ENCODE data around the gene PRADC1. TPM values are rescaled to one million over a fixed set of nuclear protein-coding genes. Genes with fewer than 3 reads are reported as not detected.
"Not testable (repeated sequence)": the region's sequence is repeated elsewhere in the genome, so short reads cannot be mapped to it uniquely, and the experiment has no call there.

Gene PRADC1
- total RNA-seq, 4 donors from 2014 or later = 14.3 to 65.2 (median 33.2) TPM

DNA sequence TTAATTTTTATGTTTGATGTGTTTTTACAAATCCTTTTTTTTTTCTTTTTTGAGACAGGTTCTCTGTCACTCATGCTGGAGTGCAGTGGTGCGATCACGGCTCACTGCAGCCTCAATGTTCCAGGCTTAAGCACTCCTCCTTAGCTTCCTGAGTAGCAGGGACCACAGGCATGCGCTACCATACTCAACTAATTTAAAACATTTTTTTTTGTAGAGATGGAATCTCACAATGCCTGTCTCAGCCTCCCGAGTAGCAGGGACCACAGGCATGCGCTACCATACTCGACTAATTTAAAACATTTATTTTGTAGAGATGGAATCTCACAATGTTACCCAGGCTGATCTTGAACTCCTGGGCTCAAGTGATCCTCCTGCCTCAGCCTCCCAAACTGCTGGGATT is 27.4 kb downstream of the PRADC1 start:
- Histone ChIP-seq H3K4me3 (replicated peaks in 1 of 3) (no peak overlapping the region), H3K4me1 (peaks cover 11 to 14% of the 10 kb centered on the region in 2 donors), H3K9me3 (no peaks in the 10 kb centered on the region), H3K27me3 (peaks cover 11% of the 10 kb centered on the region), H3K36me3 (no peaks in the 10 kb centered on the region), H3K27ac (no peak overlapping the region)
- DNase-seq = no peak
- intact Hi-C loops (cut with DNase I) = no loop called here
- WGBS, 2 donors = 69 to 71% methylated on average over 6 of the region's 6 CpGs
- TF ChIP-seq CTCF (IDR thresholded peaks at IDR 0.05) = no peak
- TF ChIP-seq POLR2A (IDR thresholded peaks at IDR 0.05) = no peak

DNA sequence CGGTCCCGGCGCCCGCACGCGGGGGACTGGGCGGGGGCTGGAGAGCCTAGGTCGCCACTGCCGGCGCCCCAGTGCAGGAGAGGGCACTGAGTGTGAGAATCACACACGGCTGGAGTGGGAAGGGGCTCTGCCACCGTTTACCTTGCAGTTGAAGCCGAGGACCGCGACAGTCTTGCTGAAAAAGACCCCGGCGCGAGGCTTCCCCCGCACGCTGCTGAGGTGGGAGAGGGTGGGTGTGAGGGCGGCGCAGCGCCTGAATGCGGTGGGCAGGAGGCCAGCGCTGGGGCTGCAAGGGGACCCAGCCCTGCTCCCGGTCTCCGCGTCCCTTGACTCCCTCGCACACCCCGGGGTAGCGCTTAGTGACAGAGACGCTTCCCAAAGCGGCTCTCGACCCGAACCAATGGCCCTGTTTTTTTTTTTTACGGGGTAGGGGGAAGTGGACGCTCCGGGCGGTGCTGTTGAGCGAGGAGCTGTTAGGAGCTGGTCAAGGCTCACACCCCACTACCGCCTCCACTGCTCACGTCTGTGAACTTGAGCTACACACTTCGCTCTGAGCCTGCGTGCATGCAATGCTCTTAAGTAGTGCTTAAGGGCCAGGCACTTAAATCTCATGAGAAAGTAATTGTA is 29.9 kb downstream of the PRADC1 start:
- Histone ChIP-seq H3K9me3 (no peaks in the 10 kb centered on the region), H3K4me3 (replicated peaks in 1 of 3) (peak overlapping the region in 1 of 3 donors; percentile 13), H3K27me3 (peaks cover 11% of the 10 kb centered on the region), H3K36me3 (no peaks in the 10 kb centered on the region), H3K4me1 (peaks cover 11 to 14% of the 10 kb centered on the region in 2 donors), H3K27ac (no peak overlapping the region)
- intact Hi-C loops (cut with DNase I) = no loop called here
- DNase-seq = peak; percentile 41 to 70
- 2 to 6% methylated on average over 9 to 12 of the region's 44 CpGs for WGBS, 2 donors
- TF ChIP-seq POLR2A (IDR thresholded peaks at IDR 0.05) (no peak), CTCF (IDR thresholded peaks at IDR 0.05) (no peak)

DNA sequence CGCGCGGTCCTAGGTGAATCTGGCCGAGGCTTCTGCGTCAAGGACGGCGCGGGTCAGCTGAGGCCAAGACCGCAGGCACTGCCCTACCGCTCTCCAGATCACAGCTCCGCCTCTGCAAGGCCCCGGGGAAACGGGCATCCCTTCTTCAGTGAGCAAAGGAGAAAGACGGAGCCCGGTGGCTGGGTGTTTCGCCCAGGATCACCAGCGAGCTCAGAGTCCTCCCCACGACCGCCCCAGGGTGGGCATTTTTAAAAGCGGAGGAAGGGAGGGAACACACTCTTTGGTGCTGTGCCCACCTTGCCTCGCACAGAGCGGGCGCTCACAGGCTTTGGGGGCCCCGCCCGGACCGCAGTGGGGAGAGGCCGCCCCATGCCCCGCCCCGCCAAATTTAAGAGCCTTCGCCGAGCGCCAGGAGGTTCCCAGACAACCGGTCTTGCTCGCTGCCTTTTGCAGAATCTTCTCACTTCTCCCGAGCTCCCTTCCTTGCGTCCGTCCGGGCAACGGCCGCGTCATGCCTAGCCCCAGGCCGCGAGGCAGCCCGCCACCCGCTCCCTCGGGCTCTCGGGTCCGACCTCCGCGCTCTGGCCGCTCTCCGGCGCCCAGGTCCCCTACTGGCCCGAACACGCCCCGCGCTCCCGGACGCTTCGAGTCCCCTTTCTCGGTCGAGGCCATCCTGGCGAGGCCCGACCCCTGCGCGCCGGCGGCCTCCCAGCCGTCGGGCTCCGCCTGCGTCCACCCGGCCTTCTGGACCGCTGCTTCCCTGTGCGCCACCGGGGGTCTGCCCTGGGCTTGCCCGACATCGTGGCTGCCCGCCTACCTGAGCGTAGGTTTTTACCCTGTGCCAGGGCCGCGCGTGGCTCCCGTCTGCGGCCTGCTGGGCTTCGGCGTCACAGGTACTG is 30.6 kb downstream of the PRADC1 start, which contains the start of gene NOTO:
NOTO (plus strand) TSS at position 419 of the 899 bp plus-strand sequence; CDS start at position 512, 93 bp downstream.
- 9% methylated on average over 14 to 16 of the region's 87 CpGs for WGBS, 2 donors
- intact Hi-C loops (cut with DNase I) = no loop called here
- peak within 1 kb of the TSS in 1 of 3 donors; percentile 13 for H3K4me3 ChIP-seq (replicated peaks in 1 of 3)
- TF ChIP-seq CTCF (IDR thresholded peaks at IDR 0.05) = no peak
- H3K27ac ChIP-seq = no peak within 1 kb of the TSS
- DNase-seq = peak; percentile 16 to 23
- H3K9me3 ChIP-seq = no peaks in the 10 kb centered on the region
- H3K27me3 ChIP-seq = peaks cover 11% of the 10 kb centered on the region
- H3K4me1 ChIP-seq = peaks cover 11 to 14% of the 10 kb centered on the region in 2 donors
- no peaks in the 10 kb centered on the region for H3K36me3 ChIP-seq

DNA sequence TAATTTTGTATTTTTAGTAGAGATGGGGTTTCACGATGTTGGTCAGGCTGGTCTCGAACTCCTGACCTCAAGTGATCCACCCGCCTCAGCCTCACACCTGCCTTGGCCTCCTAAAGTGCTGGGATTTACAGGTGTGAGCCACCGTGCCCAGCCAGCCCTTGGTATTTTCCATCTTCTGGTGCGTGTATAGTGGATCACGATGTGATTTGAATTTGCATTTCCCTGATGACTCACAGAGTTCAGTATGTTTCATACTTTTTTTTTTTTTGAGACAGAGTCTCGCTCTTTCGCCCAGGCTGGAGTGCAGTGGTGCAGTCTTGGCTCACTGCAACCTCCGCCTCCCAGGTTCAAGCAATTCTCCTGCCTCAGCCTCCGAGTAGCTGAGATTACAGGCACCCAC is 32.8 kb downstream of the PRADC1 start:
- peaks cover 11 to 14% of the 10 kb centered on the region in 2 donors for H3K4me1 ChIP-seq
- DNase-seq; H3K27me3 ChIP-seq; intact Hi-C loops (cut with DNase I); H3K9me3 ChIP-seq; H3K27ac ChIP-seq; H3K4me3 ChIP-seq (replicated peaks in 1 of 3); H3K36me3 ChIP-seq: not testable (repeated sequence)
- 92 to 93% methylated on average over 10 of the region's 10 CpGs for WGBS, 2 donors

DNA sequence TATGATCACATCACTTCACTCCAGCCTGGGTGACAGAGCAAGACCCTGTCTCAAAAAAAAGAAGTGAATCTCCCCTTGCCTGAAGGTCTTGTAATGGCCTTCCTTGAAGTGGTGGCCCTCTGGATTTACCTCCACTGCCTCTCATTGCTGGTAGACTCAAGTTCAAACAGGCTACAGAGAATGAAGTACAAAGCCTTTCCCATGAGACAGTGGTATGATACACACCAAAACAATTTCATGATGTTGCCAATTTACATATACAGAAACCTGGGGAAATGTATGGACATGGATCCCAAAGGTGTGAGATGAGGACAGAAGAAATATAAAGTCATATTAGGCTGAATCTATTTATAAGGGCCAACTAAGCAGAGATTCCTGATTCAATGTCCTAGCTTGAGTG is 35.5 kb downstream of the PRADC1 start:
- H3K27ac ChIP-seq = no peak overlapping the region
- no peaks in the 10 kb centered on the region for H3K36me3 ChIP-seq
- H3K9me3 ChIP-seq = no peaks in the 10 kb centered on the region
- intact Hi-C loops (cut with DNase I) = no loop called here
- peaks cover 4 to 7% of the 10 kb centered on the region in 2 donors for H3K4me1 ChIP-seq
- TF ChIP-seq POLR2A (IDR thresholded peaks at IDR 0.05) (no peak), CTCF (IDR thresholded peaks at IDR 0.05) (no peak)
- no peaks in the 10 kb centered on the region for H3K27me3 ChIP-seq
- no peak overlapping the region for H3K4me3 ChIP-seq (replicated peaks in 1 of 3)
- DNase-seq = no peak

All from thyroid gland (tissue), 4 donors.